Stomach (tissue), 4 donors: ENCODE data around the gene ZNF600.

Source experiments
- POLR2A ChIP-seq, 4 donors: fragments of 450-650 bp; IDR thresholded peaks; one replicate each; pipeline ENCODE4 v1.6.1; 2016; ENCODE audit warnings: antibody characterized with exemption in 4 of 4, control low read depth in 2 of 4, mild to moderate bottlenecking in 1 of 4, moderate library complexity in 1 of 4
- POLR2AphosphoS5 ChIP-seq, 3 donors: sonication (generic); formaldehyde crosslinking; IDR thresholded peaks; one replicate each; pipeline ENCODE4 v1.6.1; 2016; ENCODE audit warnings: antibody characterized with exemption in 3 of 3
- TF ChIP-seq, protein P1 (sequence below), 7 experiments: fragments of 450-650 bp in 4 of 7; fragments of 200-600 bp in 3 of 7; sonication (generic) in 3 of 7; IDR thresholded peaks; one replicate each; pipeline ENCODE4 v1.5.1; 2016 to 2019; ENCODE audit warnings: antibody characterized with exemption in 7 of 7, control low read depth in 2 of 7, mild to moderate bottlenecking in 1 of 7

DNA sequence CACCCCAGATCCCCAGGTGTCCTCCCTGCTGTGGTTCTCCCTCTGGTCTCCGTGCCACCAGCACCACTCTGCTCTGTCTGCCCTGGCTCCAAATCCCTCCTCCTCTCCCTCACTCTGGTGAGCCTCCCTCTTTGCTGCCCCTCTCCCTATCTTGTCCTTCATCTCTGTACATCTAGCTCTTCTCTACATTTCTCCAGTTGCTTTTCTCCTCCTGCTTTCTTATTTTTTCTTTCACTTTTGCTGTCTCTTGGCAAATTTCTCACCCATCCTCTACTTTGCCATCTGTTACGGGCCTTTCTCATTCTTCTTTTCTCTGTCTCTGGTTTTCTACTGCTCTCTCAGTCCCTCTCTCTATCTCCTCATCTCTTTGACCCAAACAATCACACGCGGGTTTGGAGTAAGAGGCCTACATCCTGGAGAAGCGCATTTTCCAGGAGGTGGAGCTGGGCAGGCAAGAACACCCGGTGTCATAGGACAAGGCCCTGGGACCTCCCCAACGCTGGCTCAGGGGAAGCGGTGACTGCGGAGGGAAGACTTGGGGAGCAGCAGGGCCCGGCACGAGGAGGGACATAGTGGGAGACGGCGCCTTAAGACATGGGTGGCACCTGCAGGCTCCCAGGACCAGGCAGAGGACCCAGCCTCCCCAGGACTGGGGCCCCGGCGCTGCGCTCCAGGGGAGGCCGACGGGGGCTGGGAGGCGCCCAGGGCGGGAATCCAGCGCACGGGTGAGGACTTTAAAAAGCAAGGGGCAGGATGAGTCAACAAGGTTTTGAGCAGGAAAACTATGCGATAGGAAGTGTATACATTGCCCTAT lies 61.7 kb downstream of the ZNF600 start:
- TF ChIP-seq, protein P1, sequence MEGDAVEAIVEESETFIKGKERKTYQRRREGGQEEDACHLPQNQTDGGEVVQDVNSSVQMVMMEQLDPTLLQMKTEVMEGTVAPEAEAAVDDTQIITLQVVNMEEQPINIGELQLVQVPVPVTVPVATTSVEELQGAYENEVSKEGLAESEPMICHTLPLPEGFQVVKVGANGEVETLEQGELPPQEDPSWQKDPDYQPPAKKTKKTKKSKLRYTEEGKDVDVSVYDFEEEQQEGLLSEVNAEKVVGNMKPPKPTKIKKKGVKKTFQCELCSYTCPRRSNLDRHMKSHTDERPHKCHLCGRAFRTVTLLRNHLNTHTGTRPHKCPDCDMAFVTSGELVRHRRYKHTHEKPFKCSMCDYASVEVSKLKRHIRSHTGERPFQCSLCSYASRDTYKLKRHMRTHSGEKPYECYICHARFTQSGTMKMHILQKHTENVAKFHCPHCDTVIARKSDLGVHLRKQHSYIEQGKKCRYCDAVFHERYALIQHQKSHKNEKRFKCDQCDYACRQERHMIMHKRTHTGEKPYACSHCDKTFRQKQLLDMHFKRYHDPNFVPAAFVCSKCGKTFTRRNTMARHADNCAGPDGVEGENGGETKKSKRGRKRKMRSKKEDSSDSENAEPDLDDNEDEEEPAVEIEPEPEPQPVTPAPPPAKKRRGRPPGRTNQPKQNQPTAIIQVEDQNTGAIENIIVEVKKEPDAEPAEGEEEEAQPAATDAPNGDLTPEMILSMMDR (IDR thresholded peaks at IDR 0.05): no peak
- TF ChIP-seq POLR2AphosphoS5 (IDR thresholded peaks at IDR 0.05) (no peak), POLR2A (IDR thresholded peaks at IDR 0.05) (no peak)
